Smooth muscle cell of the brain vasculature (primary cell): ENCODE results near the gene NMD3.

Experiments used
- DNase-seq: peaks from one replicate; pipeline ENCODE4 v3.0.0-alpha.2; 2012; ENCODE audit warnings: low read depth, low spot score

Gene NMD3

GRCh38 chr3:161230621-161231171, 9.6 kb downstream of the NMD3 start:
- no peak for DNase-seq

- DNase-seq: no peak
Observed at GRCh38 chr3:161231861-161232260, 10.8 kb downstream of the NMD3 start.

GRCh38 chr3:161233557-161233956, 12.4 kb downstream of the NMD3 start:
- DNase-seq: no peak

GRCh38 chr3:161236240-161236639, 15.1 kb downstream of the NMD3 start:
- DNase-seq: no peak

GRCh38 chr3:161239700-161240099, 18.6 kb downstream of the NMD3 start:
- DNase-seq: no peak

GRCh38 chr3:161244538-161244937, 23.4 kb downstream of the NMD3 start:
- no peak for DNase-seq

- DNase-seq: no peak
Observed at GRCh38 chr3:161247049-161247448, 25.9 kb downstream of the NMD3 start.

- no peak for DNase-seq
Observed at GRCh38 chr3:161250116-161250515, 29.0 kb downstream of the NMD3 start.

- DNase-seq: no peak
Observed at GRCh38 chr3:161251716-161252115, 30.6 kb downstream of the NMD3 start.

- no peak for DNase-seq
Observed at GRCh38 chr3:161252143-161252542, 31.0 kb downstream of the NMD3 start.

GRCh38 chr3:161253711-161254110, 32.6 kb downstream of the NMD3 start:
- no peak for DNase-seq

- no peak for DNase-seq
Observed at GRCh38 chr3:161254861-161255260, 33.8 kb downstream of the NMD3 start.

- DNase-seq: no peak
Observed at GRCh38 chr3:161263057-161263456, 41.9 kb downstream of the NMD3 start.

- DNase-seq: no peak
Observed at GRCh38 chr3:161264852-161265251, 43.7 kb downstream of the NMD3 start.

GRCh38 chr3:161265916-161266571, 44.9 kb downstream of the NMD3 start:
- no peak for DNase-seq

- DNase-seq: no peak
Observed at GRCh38 chr3:161266731-161267150, 45.6 kb downstream of the NMD3 start.

GRCh38 chr3:161267646-161268045, 46.5 kb downstream of the NMD3 start:
- DNase-seq: no peak

GRCh38 chr3:161268601-161269000, 47.5 kb downstream of the NMD3 start:
- no peak for DNase-seq

- DNase-seq: no peak
Observed at GRCh38 chr3:161270991-161271390, 49.9 kb downstream of the NMD3 start.

- DNase-seq: no peak
Observed at GRCh38 chr3:161271646-161272045, 50.5 kb downstream of the NMD3 start.

GRCh38 chr3:161272524-161272923, 51.4 kb downstream of the NMD3 start:
- no peak for DNase-seq

GRCh38 chr3:161273589-161274218, 52.6 kb downstream of the NMD3 start:
- DNase-seq: no peak

GRCh38 chr3:161274691-161275298, 53.7 kb downstream of the NMD3 start:
- DNase-seq: no peak
